CD4-positive, alpha-beta T cell treated with Interleukin-12 subunit alpha and Interleukin-12 subunit beta, for 1 hour (primary cell): ENCODE data around the gene HOXA6.

Source experiments
- DNase-seq: peaks from one replicate; pipeline ENCODE4 v3.0.0-alpha.2; 2020

The HOXA6 gene

GRCh38 chr7:27172823-27173510 lies 25.4 kb upstream of the HOXA6 start:
- no peak for DNase-seq

- DNase-seq = no peak
These were observed 24.8 kb upstream of the HOXA6 start for GRCh38 chr7:27172315-27172774.

- DNase-seq = no peak
These were observed 24.2 kb upstream of the HOXA6 start for GRCh38 chr7:27171637-27172314.

DNA sequence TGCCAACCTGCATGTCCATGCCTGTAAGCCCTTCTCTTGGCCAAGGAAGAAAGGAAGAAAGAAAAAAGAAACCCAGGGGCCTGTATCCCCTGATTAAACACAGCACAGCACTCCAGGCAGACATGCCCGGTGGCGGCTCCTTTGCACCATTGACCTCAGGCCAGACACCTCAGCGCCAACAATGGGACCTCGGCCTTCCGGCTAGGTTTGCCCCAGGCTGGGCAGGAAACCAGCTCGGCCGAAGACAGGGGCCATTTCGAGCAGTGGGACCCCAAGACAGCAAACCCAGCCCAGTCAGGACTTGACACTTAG lies 23.7 kb upstream of the HOXA6 start:
- DNase-seq = no peak

- no peak for DNase-seq
These were observed 23.1 kb upstream of the HOXA6 start for GRCh38 chr7:27170426-27171324.

- DNase-seq = no peak
These were observed 22.3 kb upstream of the HOXA6 start for GRCh38 chr7:27169658-27170425.

- DNase-seq = no peak
These were observed 20.8 kb upstream of the HOXA6 start for GRCh38 chr7:27168265-27168947.

- no peak for DNase-seq
These were observed 20.3 kb upstream of the HOXA6 start for GRCh38 chr7:27167916-27168264.

DNA sequence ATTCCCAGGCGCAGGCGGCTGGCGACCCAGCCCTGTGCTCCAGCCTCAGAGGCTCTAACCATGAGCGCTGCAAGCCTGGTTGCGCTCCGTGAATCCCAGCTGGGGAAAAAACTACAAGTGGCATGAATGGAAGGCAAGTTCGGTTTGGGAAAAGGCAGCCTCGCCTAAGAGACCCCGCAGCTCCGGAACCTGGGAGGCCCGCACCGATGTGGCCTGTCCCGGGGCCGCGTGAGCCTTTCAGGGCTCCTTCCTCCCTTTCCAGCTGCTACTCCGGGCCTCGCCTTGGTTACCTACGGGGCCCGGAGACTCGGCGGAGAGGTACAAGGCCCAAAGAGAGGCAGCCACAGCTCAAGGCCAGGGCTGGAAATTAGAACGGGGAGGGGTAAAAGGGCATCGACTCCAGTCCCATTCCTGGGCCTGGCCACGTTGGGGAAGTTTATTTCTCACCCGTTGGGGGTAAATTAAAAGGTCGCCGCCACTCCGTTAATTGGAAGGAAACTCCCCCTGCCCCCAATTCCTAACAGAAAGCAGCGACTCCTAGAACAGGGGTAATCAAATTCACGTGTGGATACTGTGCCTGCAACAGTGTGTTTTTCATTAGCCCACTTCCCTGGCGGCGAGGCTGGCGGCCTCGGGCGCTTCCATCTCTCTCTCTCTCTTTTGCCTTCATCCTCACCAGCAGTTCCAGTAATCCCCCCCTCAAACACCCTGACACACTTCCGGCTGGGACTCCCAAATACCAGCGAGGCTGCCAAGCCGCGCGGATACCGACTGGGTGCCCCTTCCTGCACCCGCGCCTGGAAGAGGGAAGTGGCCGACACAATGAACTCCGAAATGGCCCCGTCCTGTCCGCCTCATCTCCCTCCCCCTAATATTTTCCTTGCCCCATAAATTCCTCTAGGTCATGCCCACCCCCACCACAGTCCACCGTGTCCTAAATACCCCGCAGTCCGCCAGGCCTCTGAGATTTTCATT lies 19.2 kb upstream of the HOXA6 start:
- no peak for DNase-seq

DNA sequence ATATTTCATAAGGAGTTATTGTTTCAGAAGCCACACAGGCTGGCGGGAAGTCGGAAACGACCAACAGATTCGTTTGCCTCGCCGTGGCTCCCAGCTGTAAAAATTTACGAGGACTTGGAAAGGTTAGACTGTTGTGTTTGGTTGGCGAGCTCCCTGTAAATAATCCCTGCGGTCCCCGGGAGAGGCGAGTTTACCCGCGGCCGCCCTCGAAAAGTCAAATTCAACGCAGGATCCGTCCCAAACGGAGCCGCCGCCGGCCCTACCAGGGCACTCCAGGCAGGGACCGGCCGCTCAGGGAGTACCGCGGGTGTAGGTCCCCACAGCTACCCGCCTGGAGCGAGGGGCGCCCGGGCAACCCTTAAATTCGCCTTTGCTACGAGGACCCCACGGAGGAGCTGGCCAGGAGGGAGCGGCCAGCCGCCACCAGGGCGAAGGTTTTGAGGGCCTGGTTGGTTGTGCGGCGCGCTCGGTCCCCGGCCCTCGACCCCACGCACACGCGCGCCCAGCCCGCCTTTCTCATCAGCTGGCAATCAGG lies 18.5 kb upstream of the HOXA6 start:
- DNase-seq = no peak

DNA sequence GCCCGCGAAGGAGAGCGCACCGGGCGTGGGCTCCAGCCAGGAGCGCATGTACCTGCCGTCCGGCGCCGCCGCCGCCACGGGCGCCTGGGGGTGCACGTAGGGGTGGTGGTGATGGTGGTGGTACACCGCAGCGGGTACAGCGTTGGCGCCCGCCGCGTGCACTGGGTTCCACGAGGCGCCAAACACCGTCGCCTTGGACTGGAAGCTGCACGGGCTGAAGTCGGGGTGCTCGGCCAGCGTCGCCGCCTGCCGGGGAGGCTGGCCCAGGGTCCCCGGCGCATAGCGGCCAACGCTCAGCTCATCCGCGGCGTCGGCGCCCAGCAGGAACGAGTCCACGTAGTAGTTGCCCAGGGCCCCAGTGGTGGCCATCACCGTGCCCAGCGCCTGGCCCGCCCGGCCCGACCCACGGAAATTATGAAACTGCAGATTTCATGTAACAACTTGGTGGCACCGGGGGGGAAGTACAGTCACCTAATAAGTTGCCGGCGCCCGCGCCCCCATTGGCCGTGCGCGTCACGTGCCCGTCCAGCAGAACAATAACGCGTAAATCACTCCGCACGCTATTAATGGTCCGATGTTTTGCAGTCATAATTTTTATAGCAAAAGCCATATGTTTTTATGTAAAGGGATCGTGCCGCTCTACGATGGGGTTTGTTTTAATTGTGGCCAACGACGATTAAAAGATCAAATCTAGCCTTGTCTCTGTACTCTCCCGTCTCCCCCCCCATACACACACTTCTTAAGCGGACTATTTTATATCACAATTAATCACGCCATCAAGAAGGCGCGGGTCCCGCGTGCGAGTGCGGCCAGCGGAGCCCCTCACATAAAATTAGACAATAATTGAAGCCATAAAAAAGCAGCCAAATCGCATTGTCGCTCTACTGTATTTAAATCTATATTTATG lies 17.8 kb upstream of the HOXA6 start, which contains the start of gene HOXA9:
TSS of gene HOXA9 (minus strand) at position 449 of the 907 bp plus-strand sequence. CDS start at position 369, 80 bp downstream.
- peak; percentile 35 for DNase-seq

DNA sequence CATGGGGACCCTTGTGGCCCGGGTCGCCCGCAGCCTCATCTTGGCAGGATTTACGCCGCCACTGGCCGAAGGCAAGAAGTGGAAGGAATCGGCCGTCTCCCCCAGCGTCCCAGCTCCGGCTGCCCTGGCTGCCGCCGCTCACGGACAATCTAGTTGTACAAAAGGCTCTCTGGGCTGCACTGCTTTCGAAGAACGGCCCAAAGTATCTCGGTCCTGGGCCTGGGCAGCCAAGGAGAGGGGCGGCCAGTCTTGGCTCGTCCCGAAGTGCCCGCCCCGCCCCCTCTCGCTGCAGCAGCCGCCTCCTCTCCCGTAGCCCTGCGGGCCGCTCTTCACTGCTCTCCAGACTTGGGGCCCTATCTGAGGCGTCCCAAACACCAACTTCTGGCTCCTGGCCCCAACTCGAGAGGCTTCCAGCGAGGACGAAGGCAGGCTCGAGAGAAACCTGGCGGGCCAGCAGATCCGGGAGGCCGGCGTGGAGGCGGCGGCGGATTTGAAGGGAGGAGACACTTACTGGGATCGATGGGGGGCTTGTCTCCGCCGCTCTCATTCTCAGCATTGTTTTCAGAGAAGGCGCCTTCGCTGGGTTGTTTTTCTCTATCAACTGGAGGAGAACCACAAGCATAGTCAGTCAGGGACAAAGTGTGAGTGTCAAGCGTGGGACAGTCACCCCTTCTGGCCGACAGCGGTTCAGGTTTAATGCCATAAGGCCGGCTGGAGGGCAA lies 17.0 kb upstream of the HOXA6 start:
- no peak for DNase-seq

GRCh38 chr7:27164045-27164366 lies 16.4 kb upstream of the HOXA6 start:
- DNase-seq = no peak

- DNase-seq = no peak
These were observed 15.9 kb upstream of the HOXA6 start for GRCh38 chr7:27163288-27164044.

GRCh38 chr7:27162561-27163287 lies 15.2 kb upstream of the HOXA6 start:
- no peak for DNase-seq

- DNase-seq = no peak
These were observed 14.4 kb upstream of the HOXA6 start for GRCh38 chr7:27161721-27162560.
